ENCODE measurements around the gene IGF1. TPM values are rescaled to one million over a fixed set of nuclear protein-coding genes. Genes with fewer than 3 reads are reported as not detected.

Gene IGF1
- total RNA-seq (2022; extraction: Qiagen RNA extraction) = 0.08 TPM in 1 of 5 replicates, not detected in the others

GRCh38 chr12:102480406-102480805 is at the start of gene IGF1:
TSS of gene IGF1 (minus strand) at chr12:102480563. CDS start at chr12:102480381, 182 bp downstream.

Data from A549 treated with Mapracorat at 1 μM for 4 hours (cell line).